ENCODE measurements around the gene PPAN.

DNA sequence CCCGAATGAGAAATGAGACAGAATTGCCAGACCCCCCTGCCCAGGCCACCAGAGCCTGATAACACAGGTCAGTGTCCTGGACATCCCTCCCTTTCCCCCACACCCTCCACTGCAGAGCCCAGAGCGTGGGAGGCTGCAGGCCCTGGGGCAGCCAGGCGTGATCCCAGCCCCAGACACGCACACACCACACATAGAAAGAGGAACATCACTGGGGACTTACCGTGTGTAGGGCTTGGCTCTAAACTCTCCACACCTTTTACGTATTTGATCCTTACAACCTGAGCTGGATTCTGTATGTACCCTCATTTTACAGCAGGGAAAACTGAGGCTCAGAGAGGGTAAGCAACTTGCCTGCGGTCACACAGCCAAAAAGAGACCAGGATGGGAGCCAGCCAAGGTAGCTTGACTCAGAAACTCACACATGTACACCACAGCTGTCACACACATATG is 3.4 kb upstream of the PPAN start:
- TF ChIP-seq, protein P1, sequence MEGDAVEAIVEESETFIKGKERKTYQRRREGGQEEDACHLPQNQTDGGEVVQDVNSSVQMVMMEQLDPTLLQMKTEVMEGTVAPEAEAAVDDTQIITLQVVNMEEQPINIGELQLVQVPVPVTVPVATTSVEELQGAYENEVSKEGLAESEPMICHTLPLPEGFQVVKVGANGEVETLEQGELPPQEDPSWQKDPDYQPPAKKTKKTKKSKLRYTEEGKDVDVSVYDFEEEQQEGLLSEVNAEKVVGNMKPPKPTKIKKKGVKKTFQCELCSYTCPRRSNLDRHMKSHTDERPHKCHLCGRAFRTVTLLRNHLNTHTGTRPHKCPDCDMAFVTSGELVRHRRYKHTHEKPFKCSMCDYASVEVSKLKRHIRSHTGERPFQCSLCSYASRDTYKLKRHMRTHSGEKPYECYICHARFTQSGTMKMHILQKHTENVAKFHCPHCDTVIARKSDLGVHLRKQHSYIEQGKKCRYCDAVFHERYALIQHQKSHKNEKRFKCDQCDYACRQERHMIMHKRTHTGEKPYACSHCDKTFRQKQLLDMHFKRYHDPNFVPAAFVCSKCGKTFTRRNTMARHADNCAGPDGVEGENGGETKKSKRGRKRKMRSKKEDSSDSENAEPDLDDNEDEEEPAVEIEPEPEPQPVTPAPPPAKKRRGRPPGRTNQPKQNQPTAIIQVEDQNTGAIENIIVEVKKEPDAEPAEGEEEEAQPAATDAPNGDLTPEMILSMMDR (IDR thresholded peaks at IDR 0.05; ENCODE audit: insufficient read depth, low read length, poor library complexity, severe bottlenecking) = no peak
- no peak for TF ChIP-seq EZH2phosphoT487 (conservative IDR thresholded peaks at IDR 0.05; ENCODE audit: low read length)

Data from SU-DHL-6 (cell line).